ENCODE measurements around the gene RAMP3. TPM values are rescaled to one million over a fixed set of nuclear protein-coding genes. Genes with fewer than 3 reads are reported as not detected.
A peak's percentile ranks its signal among the peaks of the same experiment; 100 is the strongest.

RAMP3 gene
- total RNA-seq, 1 donor from 2014 or later, result not detected

DNA sequence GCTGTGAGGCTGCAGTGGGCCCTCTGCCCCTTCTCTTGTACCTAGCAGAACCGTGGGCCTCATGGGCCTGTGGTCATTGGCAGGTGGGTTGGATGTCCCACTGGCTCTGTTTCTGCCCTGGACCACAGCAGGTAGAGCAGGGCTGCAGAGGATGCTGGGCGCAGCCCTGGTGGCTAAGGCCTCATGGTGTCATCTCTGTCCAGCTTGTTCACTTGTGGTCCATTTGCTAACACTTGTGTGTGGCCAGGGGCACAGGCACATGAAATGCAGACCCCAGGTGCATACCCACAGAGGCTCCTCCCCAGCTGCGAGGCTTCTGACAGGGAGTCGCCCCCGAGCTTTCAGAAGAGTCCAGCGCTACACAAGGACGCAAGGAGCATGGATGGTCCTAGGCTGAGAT, 23.7 kb upstream of the RAMP3 start:
- Mint-ChIP-seq H3K9me3 (ENCODE audit: unreplicated experiment) (no peaks in the 10 kb centered on the region), H3K36me3 (ENCODE audit: low read depth, unreplicated experiment) (no peaks in the 10 kb centered on the region), H3K27me3 (ENCODE audit: low read depth, unreplicated experiment) (peaks cover 32% of the 10 kb centered on the region), H3K4me3 (ENCODE audit: unreplicated experiment) (no peak overlapping the region), H3K27ac (ENCODE audit: unreplicated experiment) (no peak overlapping the region), H3K4me1 (ENCODE audit: low read depth, unreplicated experiment) (no peaks in the 10 kb centered on the region)
- H3K4me2 ChIP-seq (ENCODE audit: low read length), result no peak overlapping the region
- H3K36me3 ChIP-seq (ENCODE audit: insufficient read depth, low read length), result no peaks in the 10 kb centered on the region
- TF ChIP-seq, protein P1, sequence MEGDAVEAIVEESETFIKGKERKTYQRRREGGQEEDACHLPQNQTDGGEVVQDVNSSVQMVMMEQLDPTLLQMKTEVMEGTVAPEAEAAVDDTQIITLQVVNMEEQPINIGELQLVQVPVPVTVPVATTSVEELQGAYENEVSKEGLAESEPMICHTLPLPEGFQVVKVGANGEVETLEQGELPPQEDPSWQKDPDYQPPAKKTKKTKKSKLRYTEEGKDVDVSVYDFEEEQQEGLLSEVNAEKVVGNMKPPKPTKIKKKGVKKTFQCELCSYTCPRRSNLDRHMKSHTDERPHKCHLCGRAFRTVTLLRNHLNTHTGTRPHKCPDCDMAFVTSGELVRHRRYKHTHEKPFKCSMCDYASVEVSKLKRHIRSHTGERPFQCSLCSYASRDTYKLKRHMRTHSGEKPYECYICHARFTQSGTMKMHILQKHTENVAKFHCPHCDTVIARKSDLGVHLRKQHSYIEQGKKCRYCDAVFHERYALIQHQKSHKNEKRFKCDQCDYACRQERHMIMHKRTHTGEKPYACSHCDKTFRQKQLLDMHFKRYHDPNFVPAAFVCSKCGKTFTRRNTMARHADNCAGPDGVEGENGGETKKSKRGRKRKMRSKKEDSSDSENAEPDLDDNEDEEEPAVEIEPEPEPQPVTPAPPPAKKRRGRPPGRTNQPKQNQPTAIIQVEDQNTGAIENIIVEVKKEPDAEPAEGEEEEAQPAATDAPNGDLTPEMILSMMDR (IDR thresholded peaks at IDR 0.05; ENCODE audit: insufficient read depth, low read depth, low read length), result no peak
- no peak for TF ChIP-seq EZH2 (IDR thresholded peaks at IDR 0.05; ENCODE audit: insufficient read depth, low read length)
- H3K4me1 ChIP-seq (ENCODE audit: insufficient read depth, low read length), result no peaks in the 10 kb centered on the region
- H3K9ac ChIP-seq (ENCODE audit: low read length), result no peak overlapping the region
- FAIRE-seq (no peak), DNase-seq (ENCODE audit: low read depth) (no peak)
- no peaks in the 10 kb centered on the region for H3K79me2 ChIP-seq (ENCODE audit: insufficient read depth, low read length)
- H2AFZ ChIP-seq (ENCODE audit: low read depth, low read length), result no peak overlapping the region
- H3K9me3 ChIP-seq (ENCODE audit: insufficient read depth, low read depth, low read length), result no peaks in the 10 kb centered on the region
- H3K27ac ChIP-seq (ENCODE audit: low read depth, low read length), result no peak overlapping the region
- H4K20me1 ChIP-seq (ENCODE audit: insufficient read depth, low read length), result no peaks in the 10 kb centered on the region
- no peak overlapping the region for H3K4me3 ChIP-seq (ENCODE audit: insufficient read depth, low read depth, low read length)
- peaks cover 11% of the 10 kb centered on the region for H3K27me3 ChIP-seq (ENCODE audit: insufficient read depth, low read length)

DNA sequence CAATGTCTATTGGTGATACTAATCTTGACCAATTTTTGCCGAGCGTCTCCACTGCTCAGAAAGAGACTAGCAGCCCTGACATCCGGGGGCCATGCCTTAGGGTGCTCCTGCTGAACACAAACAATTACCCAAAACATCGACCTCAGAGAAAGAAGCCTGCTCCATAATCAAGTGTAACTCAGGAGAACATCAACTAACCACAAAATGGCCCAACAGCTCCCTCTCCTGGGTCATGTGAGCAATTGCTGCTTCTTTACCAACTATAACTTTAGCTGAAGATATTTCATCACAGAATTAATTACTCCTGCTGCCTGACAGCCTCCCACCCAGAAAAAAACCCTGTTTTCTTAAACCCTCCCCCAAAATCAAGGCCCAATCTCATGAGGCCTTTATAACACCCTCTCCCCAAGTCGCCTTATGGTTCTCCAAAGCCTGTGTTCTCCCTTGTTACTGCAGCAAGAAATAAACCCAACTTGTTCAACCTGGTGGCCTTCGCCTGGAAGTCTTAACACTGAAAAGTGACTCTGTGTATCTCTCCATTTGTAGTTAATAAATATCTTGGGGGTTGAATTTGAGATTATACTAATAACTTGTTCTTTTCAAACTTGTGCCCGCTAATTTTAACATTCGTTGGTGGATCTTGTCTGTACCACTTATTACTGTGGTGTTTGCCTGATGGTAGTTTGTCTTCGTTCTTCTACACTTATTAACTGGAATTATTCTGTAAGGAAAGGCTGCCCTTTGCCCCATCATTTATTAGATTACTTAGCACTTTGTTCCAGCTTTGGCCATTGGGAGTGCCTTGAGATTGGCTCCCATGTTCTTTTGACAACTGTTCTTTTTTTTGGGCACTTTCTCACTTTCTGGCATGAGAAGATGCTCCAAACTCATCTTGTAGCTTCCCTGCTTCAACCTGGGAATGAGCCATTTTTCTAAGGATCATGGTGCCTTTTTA, 21.2 kb upstream of the RAMP3 start:
- DNase-seq (ENCODE audit: low read depth) (peak; percentile 50), FAIRE-seq (peak; percentile 29)
- Histone ChIP-seq H3K4me2 (ENCODE audit: low read length) (no peak overlapping the region), H3K27me3 (ENCODE audit: insufficient read depth, low read length) (peaks cover 11% of the 10 kb centered on the region), H3K4me1 (ENCODE audit: insufficient read depth, low read length) (no peaks in the 10 kb centered on the region), H4K20me1 (ENCODE audit: insufficient read depth, low read length) (no peaks in the 10 kb centered on the region), H2AFZ (ENCODE audit: low read depth, low read length) (no peak overlapping the region), H3K27ac (ENCODE audit: low read depth, low read length) (no peak overlapping the region), H3K4me3 (ENCODE audit: insufficient read depth, low read depth, low read length) (no peak overlapping the region), H3K36me3 (ENCODE audit: insufficient read depth, low read length) (no peaks in the 10 kb centered on the region), H3K9ac (ENCODE audit: low read length) (no peak overlapping the region), H3K9me3 (ENCODE audit: insufficient read depth, low read depth, low read length) (no peaks in the 10 kb centered on the region), H3K79me2 (ENCODE audit: insufficient read depth, low read length) (no peaks in the 10 kb centered on the region)
- no peak overlapping the region for H3K27ac Mint-ChIP-seq (ENCODE audit: unreplicated experiment)
- no peak overlapping the region for H3K4me3 Mint-ChIP-seq (ENCODE audit: unreplicated experiment)
- peaks cover 22% of the 10 kb centered on the region for H3K27me3 Mint-ChIP-seq (ENCODE audit: low read depth, unreplicated experiment)
- H3K4me1 Mint-ChIP-seq (ENCODE audit: low read depth, unreplicated experiment), result no peaks in the 10 kb centered on the region
- TF ChIP-seq EZH2 (IDR thresholded peaks at IDR 0.05; ENCODE audit: insufficient read depth, low read length), result no peak
- TF ChIP-seq, protein P1 (IDR thresholded peaks at IDR 0.05; ENCODE audit: insufficient read depth, low read depth, low read length), result peak; percentile 94
- H3K9me3 Mint-ChIP-seq (ENCODE audit: unreplicated experiment), result no peaks in the 10 kb centered on the region
- H3K36me3 Mint-ChIP-seq (ENCODE audit: low read depth, unreplicated experiment), result no peaks in the 10 kb centered on the region

All from astrocyte (in vitro differentiated cells and primary cell).